Tibial artery (tissue), 4 donors: ENCODE data around the gene SIT1.
A peak's percentile ranks its signal among the peaks of the same experiment; 100 is the strongest.

Source experiments
- DNase-seq, 2 donors: peaks; one replicate each; pipeline ENCODE4 v3.0.0-alpha.2; 2019
- H3K27ac ChIP-seq, 2 donors: fragments of 200-600 bp; sonication (generic) in 1 of 2; 1 replicate in 1 of 2; 2 replicates in 1 of 2; pipeline ENCODE4 v1.5.1; 2018 to 2019; ENCODE audit warnings: mild to moderate bottlenecking in 1 of 2
- H3K27me3 ChIP-seq, 2 donors: fragments of 200-600 bp; sonication (generic) in 1 of 2; one replicate each; pipeline versions ENCODE4 v1.5.1 to v1.6.0; 2016 to 2019
- H3K36me3 ChIP-seq, 3 donors: fragments of 200-600 bp; sonication (generic) in 2 of 3; one replicate each; pipeline ENCODE4 v1.5.1; 2016 to 2019; ENCODE audit warnings: mild to moderate bottlenecking in 2 of 3
- H3K4me1 ChIP-seq, 4 donors: fragments of 200-600 bp; sonication (generic) in 2 of 4; 1 replicate in 3 of 4; 2 replicates in 1 of 4; pipeline ENCODE4 v1.5.1; 2016 to 2019
- H3K4me3 ChIP-seq, 2 donors: fragments of 200-600 bp; sonication (generic) in 1 of 2; 1 replicate in 1 of 2; 2 replicates in 1 of 2; pipeline ENCODE4 v1.5.1; 2018 to 2019; ENCODE audit warnings: mild to moderate bottlenecking in 2 of 2
- H3K9me3 ChIP-seq, 3 donors: fragments of 200-600 bp; sonication (generic) in 1 of 3; one replicate each; pipeline ENCODE4 v1.5.1; 2016 to 2019
- CTCF ChIP-seq, 2 experiments: fragments of 200-600 bp in 1 of 2; fragments of 450-650 bp in 1 of 2; IDR thresholded peaks; one replicate each; pipeline ENCODE4 v1.5.1; 2017 to 2019; ENCODE audit warnings: antibody characterized with exemption in 2 of 2, mild to moderate bottlenecking in 1 of 2, moderate library complexity in 1 of 2
- intact Hi-C: fragments of 100-400 bp; cut with DNase I; formaldehyde crosslinking; loops from one replicate; pipeline ENCODE4 v1.15.0; 2023; ENCODE audit warnings: low total_unique reads

SIT1 gene

GRCh38 chr9:35664531-35665470, 14.1 kb upstream of the SIT1 start, which contains the start of gene ARHGEF39:
ARHGEF39 (minus strand) TSS chr9:35665195; CDS start chr9:35665169, 26 bp downstream.
- intact Hi-C loops: loop anchor here (5.0 kb wide), 1 partner anchor 32 kb away; no protein-coding TSS in a partner anchor
- no peak for TF ChIP-seq CTCF (IDR thresholded peaks at IDR 0.05)
- no peaks in the 10 kb centered on the region for H3K27me3 ChIP-seq
- H3K4me1 ChIP-seq: peaks cover 0 to 59% (median 31%) of the 10 kb centered on the region in 4 donors
- peak; percentile 66 to 93 for DNase-seq
- H3K27ac ChIP-seq: peak within 1 kb of the TSS; percentile 99 to 100
- H3K4me3 ChIP-seq: peak within 1 kb of the TSS; percentile 48 to 58
- H3K36me3 ChIP-seq: peaks cover 13 to 28% (median 21%) of the 10 kb centered on the region in 3 donors
- H3K9me3 ChIP-seq: no peaks in the 10 kb centered on the region

GRCh38 chr9:35662437-35662836, 11.7 kb upstream of the SIT1 start:
- H3K36me3 ChIP-seq: peaks cover 15 to 35% (median 21%) of the 10 kb centered on the region in 3 donors
- DNase-seq: no peak
- no peaks in the 10 kb centered on the region for H3K9me3 ChIP-seq
- no peaks in the 10 kb centered on the region for H3K27me3 ChIP-seq
- no peak overlapping the region for H3K4me3 ChIP-seq
- no peak for TF ChIP-seq CTCF (IDR thresholded peaks at IDR 0.05)
- peaks cover 0 to 62% (median 32%) of the 10 kb centered on the region in 4 donors for H3K4me1 ChIP-seq
- H3K27ac ChIP-seq: peak overlapping the region; percentile 99 to 100
- intact Hi-C loops: loop anchor here (5.0 kb wide), 1 partner anchor 35 kb away; no protein-coding TSS in a partner anchor

GRCh38 chr9:35661756-35662350, 11.1 kb upstream of the SIT1 start:
- DNase-seq: no peak
- Histone ChIP-seq H3K27me3 (no peaks in the 10 kb centered on the region), H3K36me3 (peaks cover 15 to 35% (median 21%) of the 10 kb centered on the region in 3 donors), H3K9me3 (no peaks in the 10 kb centered on the region), H3K4me3 (peak overlapping the region in 1 of 2 donors; percentile 99), H3K4me1 (peaks cover 0 to 67% (median 32%) of the 10 kb centered on the region in 4 donors), H3K27ac (peak overlapping the region; percentile 99 to 100)
- no peak for TF ChIP-seq CTCF (IDR thresholded peaks at IDR 0.05)
- intact Hi-C loops: loop anchor here (5.0 kb wide), 1 partner anchor 35 kb away; no protein-coding TSS in a partner anchor

- Histone ChIP-seq H3K4me1 (peaks cover 0 to 70% (median 32%) of the 10 kb centered on the region in 4 donors), H3K27me3 (no peaks in the 10 kb centered on the region), H3K9me3 (no peaks in the 10 kb centered on the region), H3K36me3 (peaks cover 15 to 35% (median 21%) of the 10 kb centered on the region in 3 donors), H3K4me3 (peak overlapping the region; percentile 87 to 99), H3K27ac (peak overlapping the region; percentile 99 to 100)
- TF ChIP-seq CTCF (IDR thresholded peaks at IDR 0.05): peak in 1 of 2 experiments; percentile 67
- intact Hi-C loops: loop anchor here (5.0 kb wide), 1 partner anchor 36 kb away; no protein-coding TSS in a partner anchor
- DNase-seq: peak; percentile 34 to 74
These were observed 10.3 kb upstream of the SIT1 start for GRCh38 chr9:35660966-35661415.

- Histone ChIP-seq H3K27me3 (no peaks in the 10 kb centered on the region), H3K36me3 (peaks cover 15 to 35% (median 21%) of the 10 kb centered on the region in 3 donors), H3K4me3 (peak overlapping the region; percentile 87 to 99), H3K9me3 (no peaks in the 10 kb centered on the region), H3K27ac (peak overlapping the region; percentile 99 to 100), H3K4me1 (peaks cover 0 to 56% (median 27%) of the 10 kb centered on the region in 4 donors)
- no peak for TF ChIP-seq CTCF (IDR thresholded peaks at IDR 0.05)
- DNase-seq: peak; percentile 67 to 89
- intact Hi-C loops: loop anchor here (1.0 kb wide), 1 partner anchor 73 kb away; the partner anchor contains the start of genes CREB3 and TLN1
These were observed 8.6 kb upstream of the SIT1 start for GRCh38 chr9:35659340-35659739.
